HCT116 (cell line): Measurements from ENCODE around the gene GRIN1.

Experiments used
- ATF3 ChIP-seq: IDR thresholded peaks from 2 replicates; pipeline ENCODE4 v1.6.1; 2012
- CTCF ChIP-seq, 3 experiments: fragments of 200-600 bp in 1 of 3; sonication (generic) in 1 of 3; IDR thresholded peaks in 2 of 3; conservative IDR thresholded peaks in 1 of 3; 2 replicates each; pipeline ENCODE4 v1.5.1; 2012 to 2017; ENCODE audit warnings: low read depth in 2 of 3, low read length in 2 of 3, antibody characterized with exemption in 1 of 3, borderline replicate concordance in 1 of 3, control low read depth in 1 of 3, mild to moderate bottlenecking in 1 of 3, mixed read lengths in 1 of 3, mixed run types in 1 of 3, moderate library complexity in 1 of 3; ENCODE audit not compliant: insufficient read depth in 1 of 3
- EZH2 ChIP-seq: fragments of 200-600 bp; sonication (generic); IDR thresholded peaks from 2 replicates; pipeline ENCODE4 v1.6.1; 2017; ENCODE audit warnings: antibody characterized with exemption, mixed run types
- EZH2phosphoT487 ChIP-seq: fragments of 200-600 bp; IDR thresholded peaks from 2 replicates; pipeline ENCODE4 v1.6.1; 2018; ENCODE audit warnings: antibody characterized with exemption, borderline replicate concordance
- MAX ChIP-seq: IDR thresholded peaks from 2 replicates; pipeline ENCODE4 v1.6.1; 2012
- POLR2A ChIP-seq: IDR thresholded peaks from 2 replicates; pipeline ENCODE4 v1.7.0; 2011; ENCODE audit warnings: borderline replicate concordance; ENCODE audit not compliant: insufficient read depth, insufficient read length; ENCODE audit errors: extremely low read depth
- POLR2AphosphoS5 ChIP-seq: IDR thresholded peaks from 2 replicates; pipeline ENCODE4 v1.6.1; 2011; ENCODE audit warnings: mild to moderate bottlenecking, low read depth, low read length, moderate library complexity
- REST ChIP-seq: IDR thresholded peaks from 2 replicates; pipeline ENCODE4 v1.6.1; 2012; ENCODE audit warnings: low read depth
- SP1 ChIP-seq: IDR thresholded peaks from 2 replicates; pipeline ENCODE4 v1.6.1; 2012; ENCODE audit warnings: low read depth
- SRF ChIP-seq: IDR thresholded peaks from 2 replicates; pipeline ENCODE4 v1.6.1; 2012; ENCODE audit warnings: low read depth
- TCF7L2 ChIP-seq: IDR thresholded peaks from 2 replicates; pipeline ENCODE4 v1.7.0; 2011; ENCODE audit warnings: borderline replicate concordance, inconsistent platforms; ENCODE audit not compliant: insufficient read depth, insufficient read length; ENCODE audit errors: extremely low read depth
- YY1 ChIP-seq: IDR thresholded peaks from 2 replicates; pipeline ENCODE4 v1.6.1; 2011; ENCODE audit warnings: low read length, low read depth, moderate library complexity, mild to moderate bottlenecking; ENCODE audit not compliant: insufficient replicate concordance; ENCODE audit errors: extremely low read depth
- ZNF274 ChIP-seq: fragments of 200-500 bp; sonication (Bioruptor generic); IDR thresholded peaks from 2 replicates; pipeline ENCODE4 v1.6.1; 2014; ENCODE audit warnings: mild to moderate bottlenecking, low read depth, low read length, inconsistent platforms

GRCh38 chr9:137103206-137103999 is 35.6 kb upstream of the GRIN1 start:
- TF ChIP-seq POLR2A = no peak
- TF ChIP-seq SP1 = no peak
- TF ChIP-seq CTCF (IDR thresholded peaks at IDR 0.05 in 2 of 3, conservative IDR thresholded peaks at IDR 0.05 in 1 of 3; ENCODE audit: borderline replicate concordance in 1 of 3, insufficient read depth in 1 of 3, low read depth in 2 of 3, low read length in 2 of 3) = no peak
- no peak for TF ChIP-seq POLR2AphosphoS5
- no peak for TF ChIP-seq MAX
- TF ChIP-seq REST = no peak
- TF ChIP-seq TCF7L2 = no peak
- no peak for TF ChIP-seq ATF3
- TF ChIP-seq SRF = no peak
- no peak for TF ChIP-seq ZNF274
- no peak for TF ChIP-seq EZH2phosphoT487
- TF ChIP-seq YY1 = no peak
- TF ChIP-seq EZH2 = no peak
